GM12874 (cell line): ENCODE data around the gene C1orf226.

ENCODE experiments used
- CTCF ChIP-seq: IDR thresholded peaks from 2 replicates; pipeline ENCODE4 v1.5.1; 2011; ENCODE audit warnings: low read depth, mild to moderate bottlenecking, control low read depth, low read length, moderate library complexity; ENCODE audit not compliant: insufficient read depth

The C1orf226 gene

GRCh38 chr1:162366671-162367070, 14.9 kb upstream of the C1orf226 start:
- TF ChIP-seq CTCF: no peak

- TF ChIP-seq CTCF: no peak
Measured at GRCh38 chr1:162367073-162367472, 14.5 kb upstream of the C1orf226 start.

GRCh38 chr1:162367772-162368171, 13.8 kb upstream of the C1orf226 start:
- no peak for TF ChIP-seq CTCF

- TF ChIP-seq CTCF: no peak
Measured at GRCh38 chr1:162368451-162368850, 13.1 kb upstream of the C1orf226 start.

GRCh38 chr1:162369571-162369970, 12.0 kb upstream of the C1orf226 start:
- TF ChIP-seq CTCF: no peak

GRCh38 chr1:162370161-162370560, 11.4 kb upstream of the C1orf226 start:
- no peak for TF ChIP-seq CTCF

GRCh38 chr1:162370721-162371120, 10.8 kb upstream of the C1orf226 start:
- TF ChIP-seq CTCF: no peak

- TF ChIP-seq CTCF: no peak
Measured at GRCh38 chr1:162371611-162372010, 9.9 kb upstream of the C1orf226 start.
